ENCODE data around the gene HIP1. TPM values are rescaled to one million over a fixed set of nuclear protein-coding genes. Genes with fewer than 3 reads are reported as not detected.

The HIP1 gene
- total RNA-seq, 1 experiment from 2014 or later: 5.3 TPM

DNA sequence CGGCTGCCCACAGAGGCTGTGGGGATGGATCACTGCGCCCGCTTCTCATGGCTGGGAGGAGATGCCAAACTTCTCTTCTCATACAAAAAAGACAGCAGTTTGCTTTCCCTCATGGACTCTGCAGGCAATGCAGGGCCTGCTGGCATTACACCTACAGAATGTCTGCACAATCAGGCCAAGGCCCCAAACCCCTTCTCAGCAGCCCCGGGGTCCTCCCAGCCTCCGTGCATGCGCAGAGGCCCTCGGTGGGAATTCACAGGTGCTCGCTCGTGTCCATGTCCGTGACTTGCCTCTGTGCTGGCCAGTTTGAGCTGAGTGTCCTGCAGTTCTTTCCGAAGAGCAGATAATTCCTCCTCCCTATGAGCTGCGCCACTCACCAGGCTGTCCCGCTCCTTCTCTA is 183.0 kb downstream of the HIP1 start:
- Histone ChIP-seq H3K79me2 (ENCODE audit: low read length) (no peaks in the 10 kb centered on the region), H3K4me1 (ENCODE audit: insufficient read depth, low read length) (no peaks in the 10 kb centered on the region), H2AFZ (ENCODE audit: low read length) (no peak overlapping the region), H3K36me3 (ENCODE audit: low read depth, low read length) (no peaks in the 10 kb centered on the region), H3K9ac (ENCODE audit: low read length) (no peak overlapping the region), H4K20me1 (ENCODE audit: low read length) (no peaks in the 10 kb centered on the region), H3K4me3 (ENCODE audit: low read length) (no peak overlapping the region), H3K27ac (ENCODE audit: low read length) (no peak overlapping the region), H3K9me2 (replicated peaks; ENCODE audit: low read length) (no peaks in the 10 kb centered on the region), H3K27me3 (ENCODE audit: low read length) (no peaks in the 10 kb centered on the region), H3K4me2 (ENCODE audit: low read length) (no peak overlapping the region), H3F3A (ENCODE audit: low read length, unreplicated experiment) (no peaks in the 10 kb centered on the region), H3K9me3 (ENCODE audit: low read length) (no peaks in the 10 kb centered on the region)
- CTCF ChIA-PET: no interaction called here
- TF ChIP-seq, protein P1, sequence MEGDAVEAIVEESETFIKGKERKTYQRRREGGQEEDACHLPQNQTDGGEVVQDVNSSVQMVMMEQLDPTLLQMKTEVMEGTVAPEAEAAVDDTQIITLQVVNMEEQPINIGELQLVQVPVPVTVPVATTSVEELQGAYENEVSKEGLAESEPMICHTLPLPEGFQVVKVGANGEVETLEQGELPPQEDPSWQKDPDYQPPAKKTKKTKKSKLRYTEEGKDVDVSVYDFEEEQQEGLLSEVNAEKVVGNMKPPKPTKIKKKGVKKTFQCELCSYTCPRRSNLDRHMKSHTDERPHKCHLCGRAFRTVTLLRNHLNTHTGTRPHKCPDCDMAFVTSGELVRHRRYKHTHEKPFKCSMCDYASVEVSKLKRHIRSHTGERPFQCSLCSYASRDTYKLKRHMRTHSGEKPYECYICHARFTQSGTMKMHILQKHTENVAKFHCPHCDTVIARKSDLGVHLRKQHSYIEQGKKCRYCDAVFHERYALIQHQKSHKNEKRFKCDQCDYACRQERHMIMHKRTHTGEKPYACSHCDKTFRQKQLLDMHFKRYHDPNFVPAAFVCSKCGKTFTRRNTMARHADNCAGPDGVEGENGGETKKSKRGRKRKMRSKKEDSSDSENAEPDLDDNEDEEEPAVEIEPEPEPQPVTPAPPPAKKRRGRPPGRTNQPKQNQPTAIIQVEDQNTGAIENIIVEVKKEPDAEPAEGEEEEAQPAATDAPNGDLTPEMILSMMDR (conservative IDR thresholded peaks at IDR 0.05; ENCODE audit: low read depth, low read length): no peak
- DNase-seq (no peak), ATAC-seq (no peak)
- intact Hi-C loops (cut with micrococcal nuclease): no loop called here
- BruUV-seq (replicated peaks): no TSS peak
- POLR2A ChIA-PET (ENCODE audit: unreplicated experiment): no interaction called here

DNA sequence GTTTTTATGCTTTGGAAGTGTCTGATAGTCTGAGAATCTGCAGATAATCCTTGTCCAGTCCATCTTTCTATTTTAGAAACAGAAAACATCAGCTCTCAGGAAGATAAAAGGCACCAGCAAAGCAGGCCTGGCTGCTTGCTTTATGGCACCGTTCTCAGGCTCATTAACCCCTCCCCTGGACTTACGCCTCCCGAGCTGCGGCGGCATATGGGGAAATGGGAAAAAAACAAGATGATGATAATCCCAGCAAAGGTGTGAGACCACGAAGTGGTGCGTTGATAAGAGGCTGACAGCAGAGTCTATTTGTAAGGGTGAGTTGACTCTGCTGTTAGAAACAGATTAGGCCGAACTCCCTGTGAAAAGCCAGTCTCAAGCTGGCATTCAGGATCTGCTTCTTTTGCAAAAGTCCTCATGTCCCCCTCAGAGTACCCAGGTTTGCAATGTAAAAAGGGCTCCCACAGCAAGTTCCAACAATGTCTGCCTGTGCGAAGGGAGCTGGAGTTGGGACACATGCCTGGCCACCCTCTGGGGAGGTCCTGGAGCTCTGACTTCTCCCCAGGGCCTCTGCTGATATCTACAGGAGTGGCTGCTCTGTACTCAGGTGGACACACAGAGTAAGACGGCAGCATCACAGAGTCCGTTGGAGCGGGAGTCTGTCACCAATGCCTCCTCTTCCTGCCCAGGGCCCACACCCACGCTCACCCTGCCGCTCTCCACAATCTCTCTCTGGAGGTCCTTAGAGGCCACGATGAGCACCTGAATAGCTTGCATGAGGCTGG is 192.3 kb downstream of the HIP1 start:
- Histone ChIP-seq H3K27me3 (ENCODE audit: low read length) (no peaks in the 10 kb centered on the region), H3K79me2 (ENCODE audit: low read length) (no peaks in the 10 kb centered on the region), H3K4me3 (ENCODE audit: low read length) (no peak overlapping the region), H3K4me2 (ENCODE audit: low read length) (no peak overlapping the region), H3K9me2 (replicated peaks; ENCODE audit: low read length) (no peaks in the 10 kb centered on the region), H3K9ac (ENCODE audit: low read length) (no peak overlapping the region), H3K27ac (ENCODE audit: low read length) (no peak overlapping the region), H3K9me3 (ENCODE audit: low read length) (no peaks in the 10 kb centered on the region), H3K36me3 (ENCODE audit: low read depth, low read length) (no peaks in the 10 kb centered on the region), H2AFZ (ENCODE audit: low read length) (no peak overlapping the region), H3F3A (ENCODE audit: low read length, unreplicated experiment) (no peaks in the 10 kb centered on the region), H3K4me1 (ENCODE audit: insufficient read depth, low read length) (no peaks in the 10 kb centered on the region), H4K20me1 (ENCODE audit: low read length) (no peaks in the 10 kb centered on the region)
- intact Hi-C loops (cut with micrococcal nuclease): no loop called here
- BruUV-seq (replicated peaks): no TSS peak
- CTCF ChIA-PET: no interaction called here
- no peak for ATAC-seq
- TF ChIP-seq, protein P1 (conservative IDR thresholded peaks at IDR 0.05; ENCODE audit: low read depth, low read length): no peak
- TF ChIP-seq EZH2 (IDR thresholded peaks at IDR 0.05; ENCODE audit: low read length, unreplicated experiment) (no peak), EZH2phosphoT487 (IDR thresholded peaks at IDR 0.05; ENCODE audit: borderline replicate concordance, low read length) (no peak)
- POLR2A ChIA-PET (ENCODE audit: unreplicated experiment): no interaction called here
- no peak for DNase-seq

GRCh38 chr7:75537731-75538130 is 201.0 kb downstream of the HIP1 start:
- DNase-seq (no peak), ATAC-seq (no peak)
- no peak overlapping the region for H3K9ac ChIP-seq (ENCODE audit: low read length)
- peaks cover 10% of the 10 kb centered on the region for H3K4me1 ChIP-seq (ENCODE audit: insufficient read depth, low read length)
- no peaks in the 10 kb centered on the region for H3K9me2 ChIP-seq (replicated peaks; ENCODE audit: low read length)
- no peak overlapping the region for H2AFZ ChIP-seq (ENCODE audit: low read length)
- POLR2A ChIA-PET (ENCODE audit: unreplicated experiment): no interaction called here
- TF ChIP-seq EZH2 (IDR thresholded peaks at IDR 0.05; ENCODE audit: low read length, unreplicated experiment) (no peak), EZH2phosphoT487 (IDR thresholded peaks at IDR 0.05; ENCODE audit: borderline replicate concordance, low read length) (no peak)
- TF ChIP-seq, protein P1 (conservative IDR thresholded peaks at IDR 0.05; ENCODE audit: low read depth, low read length): no peak
- H3K4me2 ChIP-seq (ENCODE audit: low read length): no peak overlapping the region
- no TSS peak for BruUV-seq (replicated peaks)
- no peaks in the 10 kb centered on the region for H3K27me3 ChIP-seq (ENCODE audit: low read length)
- H3F3A ChIP-seq (ENCODE audit: low read length, unreplicated experiment): no peaks in the 10 kb centered on the region
- no peak overlapping the region for H3K27ac ChIP-seq (ENCODE audit: low read length)
- H3K79me2 ChIP-seq (ENCODE audit: low read length): no peaks in the 10 kb centered on the region
- CTCF ChIA-PET: no interaction called here
- no peaks in the 10 kb centered on the region for H4K20me1 ChIP-seq (ENCODE audit: low read length)
- intact Hi-C loops (cut with micrococcal nuclease): no loop called here
- no peak overlapping the region for H3K4me3 ChIP-seq (ENCODE audit: low read length)
- H3K36me3 ChIP-seq (ENCODE audit: low read depth, low read length): no peaks in the 10 kb centered on the region
- no peaks in the 10 kb centered on the region for H3K9me3 ChIP-seq (ENCODE audit: low read length)

Measured in PC-3 (cell line).